WTC11 (cell line): Measurements from ENCODE around the gene RSKR. TPM values are rescaled to one million over a fixed set of nuclear protein-coding genes. Genes with fewer than 3 reads are reported as not detected.

Experiments used
- ATAC-seq: fragments of 200-7000 bp; cut with Tn5 transposase; 2 replicates; pipeline ENCODE4 v1.10.0; 2021; ENCODE audit warnings: mild to moderate bottlenecking, moderate library complexity
- CTCF ChIA-PET: fragments of 300-600 bp; sonication (Branson Sonifier 250); formaldehyde crosslinking; loops from one replicate; lab custom pipeline; 2021; ENCODE audit warnings: antibody characterized with exemption; lab: Charles Lee
- POLR2A ChIA-PET: fragments of 350-600 bp; sonication (Branson Sonifier 250); formaldehyde crosslinking; loops from one replicate; lab custom pipeline; 2021; ENCODE audit warnings: antibody characterized with exemption; lab: Charles Lee
- DNase-seq: peaks from one replicate; pipeline ENCODE4 v3.0.0; 2021; ENCODE audit warnings: low spot score
- H3K27ac Mint-ChIP-seq: 2 replicates; pipeline ENCODE4 v1.8.0; 2021; ENCODE audit warnings: mixed read lengths
- H3K27me3 Mint-ChIP-seq: 2 replicates; pipeline ENCODE4 v1.8.0; 2021; ENCODE audit warnings: low read depth, mild to moderate bottlenecking, moderate library complexity, mixed read lengths
- H3K36me3 Mint-ChIP-seq: 2 replicates; pipeline ENCODE4 v1.8.0; 2021; ENCODE audit warnings: mixed read lengths
- H3K4me1 Mint-ChIP-seq: 2 replicates; pipeline ENCODE4 v1.8.0; 2022; ENCODE audit warnings: mixed read lengths
- H3K4me3 Mint-ChIP-seq: 2 replicates; pipeline ENCODE4 v1.8.0; 2021; ENCODE audit warnings: mild to moderate bottlenecking, moderate library complexity, mixed read lengths
- H3K9me3 Mint-ChIP-seq: 2 replicates; pipeline ENCODE4 v1.8.0; 2021; ENCODE audit warnings: mixed read lengths
- CREB1 ChIP-seq: sonication (generic); formaldehyde crosslinking; IDR thresholded peaks from 2 replicates; pipeline ENCODE4 v1.8.0; 2023; ENCODE audit warnings: mild to moderate bottlenecking, missing genetic modification reagents
- CREM ChIP-seq: sonication (generic); formaldehyde crosslinking; IDR thresholded peaks from 2 replicates; pipeline ENCODE4 v1.8.1; 2022; ENCODE audit warnings: mild to moderate bottlenecking, missing genetic modification reagents, moderate library complexity
- GABPB1 ChIP-seq: sonication (generic); formaldehyde crosslinking; IDR thresholded peaks from 2 replicates; pipeline ENCODE4 v1.8.1; 2023; ENCODE audit warnings: mild to moderate bottlenecking, missing genetic modification reagents
- HMGA2 ChIP-seq: fragments of 250-450 bp; sonication (Bioruptor Pico); IDR thresholded peaks from 2 replicates; pipeline ENCODE4 v1.4.0; 2021; ENCODE audit warnings: mild to moderate bottlenecking, moderate library complexity
- JAZF1 ChIP-seq: fragments of 250-450 bp; sonication (Bioruptor Pico); IDR thresholded peaks from 2 replicates; pipeline ENCODE4 v1.9.0; 2021; ENCODE audit warnings: moderate library complexity, mild to moderate bottlenecking, inconsistent platforms
- NFATC4 ChIP-seq: fragments of 250-450 bp; sonication (Bioruptor Pico); IDR thresholded peaks from 2 replicates; pipeline ENCODE4 v1.9.0; 2021; ENCODE audit warnings: mild to moderate bottlenecking
- NR1H2 ChIP-seq: sonication (generic); formaldehyde crosslinking; IDR thresholded peaks from 2 replicates; pipeline ENCODE4 v1.9.0; 2021; ENCODE audit warnings: mild to moderate bottlenecking, moderate library complexity, missing genetic modification reagents
- SMAD3 ChIP-seq: sonication (generic); formaldehyde crosslinking; IDR thresholded peaks from 2 replicates; pipeline ENCODE4 v1.8.0; 2022; ENCODE audit warnings: missing genetic modification reagents, mild to moderate bottlenecking, borderline replicate concordance
- SOX15 ChIP-seq: fragments of 250-450 bp; sonication (Bioruptor Pico); IDR thresholded peaks from 2 replicates; pipeline ENCODE4 v1.9.0; 2021; ENCODE audit warnings: mild to moderate bottlenecking
- SP1 ChIP-seq: sonication (generic); formaldehyde crosslinking; conservative IDR thresholded peaks from 2 replicates; pipeline ENCODE4 v1.8.1; 2022; ENCODE audit warnings: missing genetic modification reagents
- TP53 ChIP-seq: sonication (generic); formaldehyde crosslinking; IDR thresholded peaks from 2 replicates; pipeline ENCODE4 v1.8.1; 2023; ENCODE audit warnings: mild to moderate bottlenecking, missing genetic modification reagents
- ZNF138 ChIP-seq: sonication (generic); formaldehyde crosslinking; conservative IDR thresholded peaks from 2 replicates; pipeline ENCODE4 v1.8.1; 2022; ENCODE audit warnings: mild to moderate bottlenecking, moderate library complexity, missing genetic modification reagents
- ZNF416 ChIP-seq: fragments of 250-450 bp; sonication (Bioruptor Pico); IDR thresholded peaks from 2 replicates; pipeline ENCODE4 v1.9.0; 2021; ENCODE audit warnings: mild to moderate bottlenecking, inconsistent platforms
- total RNA-seq: library from RNA; stranded (reverse); gene quantifications from 3 replicates; pipeline ENCODE4 v1.2.3, GENCODE V29; 2021
- TF ChIP-seq, protein P1 (sequence below): sonication (generic); formaldehyde crosslinking; IDR thresholded peaks from 2 replicates; pipeline ENCODE4 v1.8.1; 2022; ENCODE audit warnings: mild to moderate bottlenecking, moderate library complexity, missing genetic modification reagents
- TF ChIP-seq, protein P2 (sequence below): sonication (generic); formaldehyde crosslinking; IDR thresholded peaks from 2 replicates; pipeline ENCODE4 v1.8.1; 2022; ENCODE audit warnings: mild to moderate bottlenecking, missing genetic modification reagents, moderate library complexity, borderline replicate concordance
- TF ChIP-seq, protein P3 (sequence below): fragments of 250-450 bp; sonication (Bioruptor Pico); IDR thresholded peaks from 2 replicates; pipeline ENCODE4 v1.8.0; 2021; ENCODE audit warnings: mild to moderate bottlenecking
- TF ChIP-seq, protein P4 (sequence below): sonication (generic); formaldehyde crosslinking; IDR thresholded peaks from 2 replicates; pipeline ENCODE4 v1.8.1; 2022; ENCODE audit warnings: low read depth, missing genetic modification reagents, borderline replicate concordance
- TF ChIP-seq, protein P5 (sequence below): sonication (generic); formaldehyde crosslinking; conservative IDR thresholded peaks from 2 replicates; pipeline ENCODE4 v1.8.1; 2022; ENCODE audit warnings: mild to moderate bottlenecking, missing genetic modification reagents
- TF ChIP-seq, protein P6 (sequence below): sonication (generic); formaldehyde crosslinking; conservative IDR thresholded peaks from 2 replicates; pipeline ENCODE4 v1.8.1; 2023; ENCODE audit warnings: mild to moderate bottlenecking, low read depth, missing genetic modification reagents, moderate library complexity
- TF ChIP-seq, protein P7 (sequence below): sonication (generic); formaldehyde crosslinking; IDR thresholded peaks from 2 replicates; pipeline ENCODE4 v1.8.0; 2022; ENCODE audit warnings: mild to moderate bottlenecking, missing genetic modification reagents
- TF ChIP-seq, protein P8 (sequence below): fragments of 200-600 bp; IDR thresholded peaks from 2 replicates; pipeline ENCODE4 v1.8.0; 2022; ENCODE audit warnings: antibody characterized with exemption
- TF ChIP-seq, protein P9 (sequence below): fragments of 250-450 bp; sonication (Bioruptor Pico); IDR thresholded peaks from 2 replicates; pipeline ENCODE4 v1.9.0; 2021; ENCODE audit warnings: mild to moderate bottlenecking

The RSKR gene
- total RNA-seq, 1 experiment from 2014 or later: 28.0 TPM

DNA sequence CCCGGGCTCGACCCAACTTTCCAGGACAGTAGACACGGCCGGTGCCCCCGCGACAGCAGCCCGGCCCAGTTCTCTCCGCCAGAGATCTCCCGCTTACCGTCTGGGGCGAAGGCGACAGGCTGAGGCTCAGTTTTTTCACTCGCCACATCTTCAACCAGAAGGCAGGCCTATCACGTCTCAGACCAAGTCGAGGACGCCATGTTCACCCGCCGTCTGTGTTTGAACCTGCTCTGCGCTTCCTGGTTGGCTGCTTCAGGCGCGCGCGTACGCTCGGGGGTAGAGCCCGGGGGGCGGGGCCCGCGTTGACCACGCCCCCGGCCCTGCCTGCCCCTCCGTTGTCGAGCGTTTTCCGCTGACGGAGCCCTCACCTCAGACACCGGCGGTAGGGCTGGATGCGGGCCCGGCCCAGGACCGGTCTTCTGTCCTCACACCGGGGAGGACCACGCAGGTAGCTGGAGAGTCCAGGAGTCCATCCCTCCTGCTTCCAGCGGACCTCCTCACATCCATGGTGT lies 15.1 kb downstream of the RSKR start, which contains the start of gene SPAG5:
Gene SPAG5, minus strand, starts transcription at position 227 of the 512 bp plus-strand sequence. Its CDS starts 79 bp downstream, at position 148.
- peak within 1 kb of the TSS; percentile 94 for H3K4me3 Mint-ChIP-seq
- DNase-seq (peak; percentile 95), ATAC-seq (peak; percentile 92)
- CTCF ChIA-PET: interaction anchor here (0.6 to 1.5 kb wide), 6 partner anchors 14 to 152 kb away, joined by 3 to 5 read pairs (median 4); partner anchors contain the start of gene RSKR
- H3K4me1 Mint-ChIP-seq: peaks cover 16% of the 10 kb centered on the region
- H3K27me3 Mint-ChIP-seq: peaks cover 4% of the 10 kb centered on the region
- no peaks in the 10 kb centered on the region for H3K9me3 Mint-ChIP-seq
- POLR2A ChIA-PET: interaction anchor here (0.7 to 1.2 kb wide), 4 partner anchors 12 to 112 kb away, joined by 3 to 5 read pairs (median 3); partner anchors contain the start of genes ALDOC and PIGS
- H3K36me3 Mint-ChIP-seq: peaks cover 20% of the 10 kb centered on the region
- peak within 1 kb of the TSS; percentile 90 for H3K27ac Mint-ChIP-seq
- TF ChIP-seq, protein P1, sequence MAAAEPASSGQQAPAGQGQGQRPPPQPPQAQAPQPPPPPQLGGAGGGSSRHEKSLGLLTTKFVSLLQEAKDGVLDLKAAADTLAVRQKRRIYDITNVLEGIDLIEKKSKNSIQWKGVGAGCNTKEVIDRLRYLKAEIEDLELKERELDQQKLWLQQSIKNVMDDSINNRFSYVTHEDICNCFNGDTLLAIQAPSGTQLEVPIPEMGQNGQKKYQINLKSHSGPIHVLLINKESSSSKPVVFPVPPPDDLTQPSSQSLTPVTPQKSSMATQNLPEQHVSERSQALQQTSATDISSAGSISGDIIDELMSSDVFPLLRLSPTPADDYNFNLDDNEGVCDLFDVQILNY (CRISPR knock-in tag): peak; percentile 84
- TF ChIP-seq, protein P2, sequence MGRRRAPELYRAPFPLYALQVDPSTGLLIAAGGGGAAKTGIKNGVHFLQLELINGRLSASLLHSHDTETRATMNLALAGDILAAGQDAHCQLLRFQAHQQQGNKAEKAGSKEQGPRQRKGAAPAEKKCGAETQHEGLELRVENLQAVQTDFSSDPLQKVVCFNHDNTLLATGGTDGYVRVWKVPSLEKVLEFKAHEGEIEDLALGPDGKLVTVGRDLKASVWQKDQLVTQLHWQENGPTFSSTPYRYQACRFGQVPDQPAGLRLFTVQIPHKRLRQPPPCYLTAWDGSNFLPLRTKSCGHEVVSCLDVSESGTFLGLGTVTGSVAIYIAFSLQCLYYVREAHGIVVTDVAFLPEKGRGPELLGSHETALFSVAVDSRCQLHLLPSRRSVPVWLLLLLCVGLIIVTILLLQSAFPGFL (CRISPR knock-in tag): no peak
- TF ChIP-seq NR1H2 (CRISPR knock-in tag) (no peak), SOX15 (CRISPR knock-in tag) (no peak), SP1 (CRISPR knock-in tag) (peak; percentile 92), CREM (CRISPR knock-in tag) (0 out of 2 replicates have a peak, but pooled peaks have one; percentile 49), ZNF416 (CRISPR knock-in tag) (no peak), NFATC4 (CRISPR knock-in tag) (no peak), GABPB1 (CRISPR knock-in tag) (no peak; the same call in 1 of the 2 replicates), CREB1 (no peak), SMAD3 (CRISPR knock-in tag) (no peak), ZNF138 (no peak), HMGA2 (CRISPR knock-in tag) (no peak), JAZF1 (no peak), TP53 (no peak)
- TF ChIP-seq, protein P3, sequence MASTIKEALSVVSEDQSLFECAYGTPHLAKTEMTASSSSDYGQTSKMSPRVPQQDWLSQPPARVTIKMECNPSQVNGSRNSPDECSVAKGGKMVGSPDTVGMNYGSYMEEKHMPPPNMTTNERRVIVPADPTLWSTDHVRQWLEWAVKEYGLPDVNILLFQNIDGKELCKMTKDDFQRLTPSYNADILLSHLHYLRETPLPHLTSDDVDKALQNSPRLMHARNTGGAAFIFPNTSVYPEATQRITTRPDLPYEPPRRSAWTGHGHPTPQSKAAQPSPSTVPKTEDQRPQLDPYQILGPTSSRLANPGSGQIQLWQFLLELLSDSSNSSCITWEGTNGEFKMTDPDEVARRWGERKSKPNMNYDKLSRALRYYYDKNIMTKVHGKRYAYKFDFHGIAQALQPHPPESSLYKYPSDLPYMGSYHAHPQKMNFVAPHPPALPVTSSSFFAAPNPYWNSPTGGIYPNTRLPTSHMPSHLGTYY (CRISPR knock-in tag): no peak
- TF ChIP-seq, protein P4, sequence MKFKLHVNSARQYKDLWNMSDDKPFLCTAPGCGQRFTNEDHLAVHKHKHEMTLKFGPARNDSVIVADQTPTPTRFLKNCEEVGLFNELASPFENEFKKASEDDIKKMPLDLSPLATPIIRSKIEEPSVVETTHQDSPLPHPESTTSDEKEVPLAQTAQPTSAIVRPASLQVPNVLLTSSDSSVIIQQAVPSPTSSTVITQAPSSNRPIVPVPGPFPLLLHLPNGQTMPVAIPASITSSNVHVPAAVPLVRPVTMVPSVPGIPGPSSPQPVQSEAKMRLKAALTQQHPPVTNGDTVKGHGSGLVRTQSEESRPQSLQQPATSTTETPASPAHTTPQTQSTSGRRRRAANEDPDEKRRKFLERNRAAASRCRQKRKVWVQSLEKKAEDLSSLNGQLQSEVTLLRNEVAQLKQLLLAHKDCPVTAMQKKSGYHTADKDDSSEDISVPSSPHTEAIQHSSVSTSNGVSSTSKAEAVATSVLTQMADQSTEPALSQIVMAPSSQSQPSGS (CRISPR knock-in tag): no peak
- TF ChIP-seq, protein P5, sequence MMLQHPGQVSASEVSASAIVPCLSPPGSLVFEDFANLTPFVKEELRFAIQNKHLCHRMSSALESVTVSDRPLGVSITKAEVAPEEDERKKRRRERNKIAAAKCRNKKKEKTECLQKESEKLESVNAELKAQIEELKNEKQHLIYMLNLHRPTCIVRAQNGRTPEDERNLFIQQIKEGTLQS: no peak
- TF ChIP-seq, protein P6, sequence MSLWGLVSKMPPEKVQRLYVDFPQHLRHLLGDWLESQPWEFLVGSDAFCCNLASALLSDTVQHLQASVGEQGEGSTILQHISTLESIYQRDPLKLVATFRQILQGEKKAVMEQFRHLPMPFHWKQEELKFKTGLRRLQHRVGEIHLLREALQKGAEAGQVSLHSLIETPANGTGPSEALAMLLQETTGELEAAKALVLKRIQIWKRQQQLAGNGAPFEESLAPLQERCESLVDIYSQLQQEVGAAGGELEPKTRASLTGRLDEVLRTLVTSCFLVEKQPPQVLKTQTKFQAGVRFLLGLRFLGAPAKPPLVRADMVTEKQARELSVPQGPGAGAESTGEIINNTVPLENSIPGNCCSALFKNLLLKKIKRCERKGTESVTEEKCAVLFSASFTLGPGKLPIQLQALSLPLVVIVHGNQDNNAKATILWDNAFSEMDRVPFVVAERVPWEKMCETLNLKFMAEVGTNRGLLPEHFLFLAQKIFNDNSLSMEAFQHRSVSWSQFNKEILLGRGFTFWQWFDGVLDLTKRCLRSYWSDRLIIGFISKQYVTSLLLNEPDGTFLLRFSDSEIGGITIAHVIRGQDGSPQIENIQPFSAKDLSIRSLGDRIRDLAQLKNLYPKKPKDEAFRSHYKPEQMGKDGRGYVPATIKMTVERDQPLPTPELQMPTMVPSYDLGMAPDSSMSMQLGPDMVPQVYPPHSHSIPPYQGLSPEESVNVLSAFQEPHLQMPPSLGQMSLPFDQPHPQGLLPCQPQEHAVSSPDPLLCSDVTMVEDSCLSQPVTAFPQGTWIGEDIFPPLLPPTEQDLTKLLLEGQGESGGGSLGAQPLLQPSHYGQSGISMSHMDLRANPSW (CRISPR knock-in tag): no peak
- TF ChIP-seq, protein P7, sequence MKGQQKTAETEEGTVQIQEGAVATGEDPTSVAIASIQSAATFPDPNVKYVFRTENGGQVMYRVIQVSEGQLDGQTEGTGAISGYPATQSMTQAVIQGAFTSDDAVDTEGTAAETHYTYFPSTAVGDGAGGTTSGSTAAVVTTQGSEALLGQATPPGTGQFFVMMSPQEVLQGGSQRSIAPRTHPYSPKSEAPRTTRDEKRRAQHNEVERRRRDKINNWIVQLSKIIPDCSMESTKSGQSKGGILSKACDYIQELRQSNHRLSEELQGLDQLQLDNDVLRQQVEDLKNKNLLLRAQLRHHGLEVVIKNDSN (CRISPR knock-in tag): 0 out of 2 replicates have a peak, but pooled peaks have one; percentile 15
- TF ChIP-seq, protein P8, sequence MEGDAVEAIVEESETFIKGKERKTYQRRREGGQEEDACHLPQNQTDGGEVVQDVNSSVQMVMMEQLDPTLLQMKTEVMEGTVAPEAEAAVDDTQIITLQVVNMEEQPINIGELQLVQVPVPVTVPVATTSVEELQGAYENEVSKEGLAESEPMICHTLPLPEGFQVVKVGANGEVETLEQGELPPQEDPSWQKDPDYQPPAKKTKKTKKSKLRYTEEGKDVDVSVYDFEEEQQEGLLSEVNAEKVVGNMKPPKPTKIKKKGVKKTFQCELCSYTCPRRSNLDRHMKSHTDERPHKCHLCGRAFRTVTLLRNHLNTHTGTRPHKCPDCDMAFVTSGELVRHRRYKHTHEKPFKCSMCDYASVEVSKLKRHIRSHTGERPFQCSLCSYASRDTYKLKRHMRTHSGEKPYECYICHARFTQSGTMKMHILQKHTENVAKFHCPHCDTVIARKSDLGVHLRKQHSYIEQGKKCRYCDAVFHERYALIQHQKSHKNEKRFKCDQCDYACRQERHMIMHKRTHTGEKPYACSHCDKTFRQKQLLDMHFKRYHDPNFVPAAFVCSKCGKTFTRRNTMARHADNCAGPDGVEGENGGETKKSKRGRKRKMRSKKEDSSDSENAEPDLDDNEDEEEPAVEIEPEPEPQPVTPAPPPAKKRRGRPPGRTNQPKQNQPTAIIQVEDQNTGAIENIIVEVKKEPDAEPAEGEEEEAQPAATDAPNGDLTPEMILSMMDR: no peak
- TF ChIP-seq, protein P9, sequence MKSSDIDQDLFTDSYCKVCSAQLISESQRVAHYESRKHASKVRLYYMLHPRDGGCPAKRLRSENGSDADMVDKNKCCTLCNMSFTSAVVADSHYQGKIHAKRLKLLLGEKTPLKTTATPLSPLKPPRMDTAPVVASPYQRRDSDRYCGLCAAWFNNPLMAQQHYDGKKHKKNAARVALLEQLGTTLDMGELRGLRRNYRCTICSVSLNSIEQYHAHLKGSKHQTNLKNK (CRISPR knock-in tag): no peak
